ENCODE measurements around the gene CREB3L2.
"Not testable (repeated sequence)": the region's sequence is repeated elsewhere in the genome, so short reads cannot be mapped to it uniquely, and the experiment has no call there.

Gene CREB3L2

GRCh38 chr7:137987018-137987349 is 14.9 kb downstream of the CREB3L2 start:
- TF ChIP-seq CTCF (IDR thresholded peaks at IDR 0.05; ENCODE audit: low read depth, low read length): no peak
- DNase-seq (ENCODE audit: extremely low read depth, low read depth): no peak

DNA sequence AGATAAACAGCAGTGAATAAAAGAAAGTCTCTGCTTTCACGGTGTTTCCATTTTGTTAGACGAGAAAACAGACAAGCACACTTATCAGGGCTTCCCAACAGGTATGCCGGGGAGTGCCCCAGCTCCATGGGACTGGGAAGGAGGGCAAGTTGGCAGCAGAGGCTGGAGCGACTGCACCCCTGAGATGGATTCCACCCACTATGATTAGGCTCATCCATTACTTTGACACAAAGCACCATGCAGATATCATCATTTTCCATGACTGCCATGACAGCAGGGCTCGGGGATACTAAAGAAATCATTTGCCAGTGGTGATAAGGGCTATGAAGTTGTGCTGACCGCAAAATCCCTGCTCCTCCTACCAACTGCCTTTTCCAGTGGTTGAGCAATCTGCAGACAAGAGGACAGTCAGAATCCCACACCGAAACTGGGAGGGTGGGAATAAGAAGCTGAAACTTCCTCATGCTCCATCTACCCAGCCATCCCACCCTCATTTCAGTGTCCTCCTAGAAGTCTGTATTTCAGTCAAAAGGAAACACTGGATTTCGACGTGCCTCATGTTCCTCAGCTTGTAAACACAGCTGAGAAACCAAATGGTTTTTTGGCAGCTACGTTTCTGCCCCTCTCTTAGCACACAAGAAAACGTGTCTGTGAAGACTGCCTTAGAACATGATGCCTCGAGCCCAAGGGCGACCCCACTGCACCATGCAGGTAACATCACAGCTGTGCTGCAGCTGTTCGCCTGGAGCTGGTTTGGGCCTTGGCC is 15.5 kb downstream of the CREB3L2 start:
- DNase-seq (ENCODE audit: extremely low read depth, low read depth): peak; percentile 68
- TF ChIP-seq CTCF (IDR thresholded peaks at IDR 0.05; ENCODE audit: low read depth, low read length): no peak

DNA sequence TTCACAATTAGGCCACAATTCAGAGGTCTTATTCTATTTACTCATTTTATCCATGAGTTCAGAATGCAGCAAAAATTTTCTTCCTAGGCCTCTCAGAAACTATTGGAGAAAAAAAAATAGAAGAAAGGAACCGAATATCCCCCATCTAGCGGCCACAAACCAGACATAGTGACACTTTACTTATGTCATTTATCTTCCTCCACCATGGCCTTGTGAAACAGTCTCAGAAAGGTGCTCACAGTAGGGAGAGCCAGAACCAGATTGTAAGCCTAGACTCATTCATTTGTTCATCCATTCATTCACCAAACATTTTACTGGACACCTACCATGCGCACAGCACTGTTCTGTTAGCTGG is 16.0 kb downstream of the CREB3L2 start:
- no peak for TF ChIP-seq CTCF (IDR thresholded peaks at IDR 0.05; ENCODE audit: low read depth, low read length)
- no peak for DNase-seq (ENCODE audit: extremely low read depth, low read depth)

- no peak for TF ChIP-seq CTCF (IDR thresholded peaks at IDR 0.05; ENCODE audit: low read depth, low read length)
- no peak for DNase-seq (ENCODE audit: extremely low read depth, low read depth)
Measured at GRCh38 chr7:137985253-137985896, 16.5 kb downstream of the CREB3L2 start.

GRCh38 chr7:137984181-137985041 is 17.5 kb downstream of the CREB3L2 start:
- no peak for DNase-seq (ENCODE audit: extremely low read depth, low read depth)
- TF ChIP-seq CTCF (IDR thresholded peaks at IDR 0.05; ENCODE audit: low read depth, low read length): no peak

- DNase-seq (ENCODE audit: extremely low read depth, low read depth): no peak
- TF ChIP-seq CTCF (IDR thresholded peaks at IDR 0.05; ENCODE audit: low read depth, low read length): no peak
Measured at GRCh38 chr7:137983323-137984008, 18.4 kb downstream of the CREB3L2 start.

DNA sequence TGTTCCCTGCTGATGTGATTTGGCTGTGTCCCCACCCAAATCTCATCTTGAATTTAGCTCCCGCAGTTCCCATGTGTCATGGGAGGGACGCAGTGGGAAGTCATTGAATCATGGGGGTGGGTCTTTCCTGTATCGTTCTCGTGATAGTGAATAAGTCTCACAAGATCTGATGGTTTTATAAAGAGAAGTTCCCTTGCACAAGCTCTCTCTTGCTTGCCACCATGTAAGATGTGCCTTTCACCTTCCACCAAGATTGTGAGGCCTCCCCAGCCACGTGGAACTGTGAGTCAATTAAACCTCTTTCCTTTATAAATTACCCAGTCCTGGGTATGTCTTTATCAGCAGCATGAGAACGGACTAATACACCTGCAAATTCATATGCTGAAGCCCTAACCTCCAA is 19.5 kb downstream of the CREB3L2 start:
- DNase-seq (ENCODE audit: extremely low read depth, low read depth): not testable (repeated sequence)
